GM13976 (cell line): ENCODE results near the gene RDH5.

Experiments used
- DNase-seq: peaks from one replicate; pipeline ENCODE4 v3.0.0; 2012; ENCODE audit warnings: low spot score
- CTCF ChIP-seq: IDR thresholded peaks from 2 replicates; pipeline ENCODE4 v1.5.1; 2012; ENCODE audit warnings: borderline replicate concordance, mild to moderate bottlenecking; ENCODE audit not compliant: insufficient read depth; ENCODE audit errors: extremely low read depth, missing control alignments, control extremely low read depth
- in situ Hi-C: fragments of 300-500 bp; cut with MboI; formaldehyde crosslinking; loops from one replicate; pipeline ENCODE4 v1.12.0; 2022; ENCODE audit warnings: low sequenced_read_pairs, mixed read lengths, inconsistent platforms; ENCODE audit not compliant: unreplicated experiment

Gene RDH5

GRCh38 chr12:55744340-55745030, 24.3 kb downstream of the RDH5 start:
- in situ Hi-C loops, result no loop called here
- no peak for TF ChIP-seq CTCF
- DNase-seq, result no peak

- in situ Hi-C loops, result no loop called here
- no peak for DNase-seq
- TF ChIP-seq CTCF, result no peak
These were observed 25.4 kb downstream of the RDH5 start for GRCh38 chr12:55745361-55746173.

GRCh38 chr12:55746174-55746912, 26.1 kb downstream of the RDH5 start:
- no peak for TF ChIP-seq CTCF
- no peak for DNase-seq
- in situ Hi-C loops, result no loop called here

GRCh38 chr12:55746913-55747231, 26.7 kb downstream of the RDH5 start:
- in situ Hi-C loops, result no loop called here
- TF ChIP-seq CTCF, result no peak
- DNase-seq, result no peak

GRCh38 chr12:55748230-55748993, 28.2 kb downstream of the RDH5 start:
- no peak for TF ChIP-seq CTCF
- DNase-seq, result no peak
- in situ Hi-C loops, result no loop called here

- in situ Hi-C loops, result no loop called here
- no peak for TF ChIP-seq CTCF
- no peak for DNase-seq
These were observed 35.1 kb downstream of the RDH5 start for GRCh38 chr12:55755246-55755645.
